Measurements from ENCODE around the gene RASGEF1C.

The RASGEF1C gene

GRCh38 chr5:180179442-180180420 is 29.3 kb downstream of the RASGEF1C start:
- DNase-seq (ENCODE audit: low spot score), result no peak

GRCh38 chr5:180178531-180179441 is 30.2 kb downstream of the RASGEF1C start:
- no peak for DNase-seq (ENCODE audit: low spot score)

GRCh38 chr5:180176191-180176590 is 32.8 kb downstream of the RASGEF1C start:
- no peak for DNase-seq (ENCODE audit: low spot score)

GRCh38 chr5:180175015-180175431 is 34.0 kb downstream of the RASGEF1C start:
- DNase-seq (ENCODE audit: low spot score), result no peak

GRCh38 chr5:180174587-180174972 is 34.4 kb downstream of the RASGEF1C start:
- DNase-seq (ENCODE audit: low spot score), result no peak

GRCh38 chr5:180173875-180174586 is 35.0 kb downstream of the RASGEF1C start:
- DNase-seq (ENCODE audit: low spot score), result no peak

GRCh38 chr5:180173198-180173544 is 35.8 kb downstream of the RASGEF1C start:
- no peak for DNase-seq (ENCODE audit: low spot score)

- DNase-seq (ENCODE audit: low spot score), result no peak
These were observed 36.4 kb downstream of the RASGEF1C start for GRCh38 chr5:180172447-180173197.

- DNase-seq (ENCODE audit: low spot score), result no peak
These were observed 37.4 kb downstream of the RASGEF1C start for GRCh38 chr5:180171568-180172094.

- DNase-seq (ENCODE audit: low spot score), result no peak
These were observed 38.0 kb downstream of the RASGEF1C start for GRCh38 chr5:180170810-180171567.

- DNase-seq (ENCODE audit: low spot score), result no peak
These were observed 38.8 kb downstream of the RASGEF1C start for GRCh38 chr5:180170106-180170809.

- DNase-seq (ENCODE audit: low spot score), result no peak
These were observed 39.5 kb downstream of the RASGEF1C start for GRCh38 chr5:180169248-180170105.

GRCh38 chr5:180168758-180169157 is 40.3 kb downstream of the RASGEF1C start:
- no peak for DNase-seq (ENCODE audit: low spot score)

GRCh38 chr5:180166176-180166575 is 42.8 kb downstream of the RASGEF1C start:
- no peak for DNase-seq (ENCODE audit: low spot score)

GRCh38 chr5:180162304-180162661 is 46.7 kb downstream of the RASGEF1C start:
- DNase-seq (ENCODE audit: low spot score), result no peak

- DNase-seq (ENCODE audit: low spot score), result no peak
These were observed 47.3 kb downstream of the RASGEF1C start for GRCh38 chr5:180161420-180162303.

GRCh38 chr5:180160789-180161188 is 48.2 kb downstream of the RASGEF1C start:
- DNase-seq (ENCODE audit: low spot score), result no peak

GRCh38 chr5:180160215-180160614 is 48.8 kb downstream of the RASGEF1C start:
- DNase-seq (ENCODE audit: low spot score), result no peak

Measured in iPS-NIHi11 (cell line).